Activated naive CD4-positive, alpha-beta T cell treated with Interleukin-2 at 50 U/mL for 16 hours (primary cell): ENCODE data around the gene DIRAS1.
"Not testable (repeated sequence)": the region's sequence is repeated elsewhere in the genome, so short reads cannot be mapped to it uniquely, and the experiment has no call there.

Experiments used
- DNase-seq: peaks from one replicate; pipeline ENCODE4 v3.0.0-alpha.2; 2020

Gene DIRAS1

GRCh38 chr19:2703691-2704216, 17.4 kb downstream of the DIRAS1 start:
- DNase-seq = no peak

GRCh38 chr19:2703077-2703437, 18.1 kb downstream of the DIRAS1 start:
- no peak for DNase-seq

GRCh38 chr19:2702170-2703076, 18.7 kb downstream of the DIRAS1 start, which contains the start of gene GNG7:
Gene GNG7 (minus strand): TSS chr19:2702694. CDS start chr19:2520688, 182,006 bp downstream.
- peak; percentile 92 for DNase-seq

- no peak for DNase-seq
Observed at GRCh38 chr19:2701361-2702169, 19.6 kb downstream of the DIRAS1 start.

- no peak for DNase-seq
Observed at GRCh38 chr19:2700660-2701360, 20.4 kb downstream of the DIRAS1 start.

- no peak for DNase-seq
Observed at GRCh38 chr19:2699413-2700140, 21.6 kb downstream of the DIRAS1 start.

GRCh38 chr19:2694196-2694595, 27.0 kb downstream of the DIRAS1 start:
- no peak for DNase-seq

- DNase-seq = no peak
Observed at GRCh38 chr19:2693492-2694160, 27.5 kb downstream of the DIRAS1 start.

- no peak for DNase-seq
Observed at GRCh38 chr19:2691951-2692350, 29.2 kb downstream of the DIRAS1 start.

- DNase-seq = no peak
Observed at GRCh38 chr19:2690856-2691255, 30.3 kb downstream of the DIRAS1 start.

- DNase-seq = no peak
Observed at GRCh38 chr19:2686360-2686759, 34.8 kb downstream of the DIRAS1 start.

- DNase-seq = no peak
Observed at GRCh38 chr19:2685204-2685704, 35.9 kb downstream of the DIRAS1 start.

GRCh38 chr19:2683430-2684003, 37.7 kb downstream of the DIRAS1 start:
- DNase-seq = no peak

- no peak for DNase-seq
Observed at GRCh38 chr19:2680808-2681207, 40.4 kb downstream of the DIRAS1 start.

- no peak for DNase-seq
Observed at GRCh38 chr19:2679439-2679838, 41.7 kb downstream of the DIRAS1 start.

GRCh38 chr19:2678948-2679347, 42.2 kb downstream of the DIRAS1 start:
- not testable (repeated sequence) for DNase-seq

GRCh38 chr19:2678044-2678671, 43.0 kb downstream of the DIRAS1 start:
- DNase-seq = no peak

GRCh38 chr19:2676823-2677222, 44.3 kb downstream of the DIRAS1 start:
- DNase-seq = no peak

GRCh38 chr19:2675892-2676291, 45.3 kb downstream of the DIRAS1 start:
- DNase-seq = no peak

GRCh38 chr19:2670217-2670616, 51.0 kb downstream of the DIRAS1 start:
- DNase-seq = no peak
